ENCODE results near the gene DEFB125. TPM values are rescaled to one million over a fixed set of nuclear protein-coding genes. Genes with fewer than 3 reads are reported as not detected.

DEFB125 gene
- total RNA-seq, 1 experiment from 2014 or later, result not detected

DNA sequence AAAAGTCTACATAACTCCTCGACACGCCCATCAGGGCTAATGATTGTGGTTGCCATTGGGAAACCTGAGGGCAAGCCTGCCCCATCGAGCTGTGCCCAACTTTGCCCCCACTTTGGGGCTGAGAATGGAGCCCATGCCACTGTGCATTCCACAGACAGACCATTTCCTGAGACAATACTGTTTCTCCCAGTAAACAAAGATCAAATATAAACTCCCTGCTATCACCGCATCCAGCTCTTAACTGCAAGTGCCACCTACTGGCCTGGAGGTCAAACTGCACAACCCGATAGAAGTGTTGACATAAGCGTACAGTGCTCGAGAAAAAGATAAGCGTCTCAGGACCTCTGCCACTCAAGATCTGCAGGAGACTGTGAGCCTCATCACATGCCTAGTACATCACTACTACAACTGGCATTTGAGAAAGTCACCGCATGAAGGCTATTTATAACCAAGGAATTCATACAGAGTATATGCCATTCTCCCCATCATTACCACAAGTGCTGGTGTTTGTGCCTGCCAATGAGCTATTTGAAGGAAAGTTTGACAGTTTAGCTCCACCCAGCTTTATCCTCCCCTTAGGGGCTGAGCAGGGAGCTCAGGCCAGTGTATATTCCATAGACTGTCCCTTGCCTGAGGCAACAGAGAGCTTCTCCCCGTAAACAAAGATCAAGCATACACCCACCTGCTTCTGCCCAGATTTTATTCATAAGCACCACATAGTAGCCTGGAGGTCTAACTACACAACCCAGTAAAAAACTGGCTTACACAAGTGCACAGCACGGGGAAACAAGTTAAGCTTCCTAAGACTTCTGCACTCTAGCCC is 50.4 kb downstream of the DEFB125 start:
- peaks cover 20% of the 10 kb centered on the region for H3K27me3 ChIP-seq (replicated peaks; ENCODE audit: insufficient read depth, low read depth, low read length, poor library complexity)
- no peak overlapping the region for H3K4me3 ChIP-seq (ENCODE audit: low read depth, low read length, poor library complexity, severe bottlenecking)
- ChIA-PET POLR2A (ENCODE audit: low non-redundant PET) (no interaction called here), CTCF (interaction anchor here (0.6 to 1.2 kb wide), 2 partner anchors 12 to 128 kb away, joined by 3 to 6 read pairs; no protein-coding TSS in a partner anchor)
- BruUV-seq (replicated peaks), result no TSS peak
- H3K36me3 ChIP-seq (ENCODE audit: insufficient read depth, low read length, poor library complexity, severe bottlenecking), result no peaks in the 10 kb centered on the region
- intact Hi-C loops (cut with micrococcal nuclease; ENCODE audit: unreplicated experiment), result no loop called here
- TF ChIP-seq EZH2 (IDR thresholded peaks at IDR 0.05; ENCODE audit: borderline replicate concordance, low read depth, low read length, poor library complexity, severe bottlenecking), result no peak
- TF ChIP-seq CTCF (conservative IDR thresholded peaks at IDR 0.05; ENCODE audit: low read depth, low read length), result peak; percentile 62
- H3K27ac ChIP-seq (ENCODE audit: low read depth, low read length, poor library complexity, severe bottlenecking), result no peak overlapping the region
- H3K4me1 ChIP-seq (ENCODE audit: insufficient read depth, low read length, poor library complexity, severe bottlenecking), result no peaks in the 10 kb centered on the region
- H3K9me3 ChIP-seq (ENCODE audit: low read depth, low read length, poor library complexity, severe bottlenecking), result no peaks in the 10 kb centered on the region
- peak; percentile 59 for DNase-seq (ENCODE audit: low spot score)

GRCh38 chr20:142290-142689 is 54.8 kb downstream of the DEFB125 start, which contains the start of gene DEFB126:
Gene DEFB126, plus strand, starts transcription at chr20:142590. Its CDS starts 39 bp downstream, at chr20:142629.
- POLR2A ChIA-PET (ENCODE audit: low non-redundant PET), result no interaction called here
- no peak for DNase-seq (ENCODE audit: low spot score)
- no peak within 1 kb of the TSS for H3K27ac ChIP-seq (ENCODE audit: low read depth, low read length, poor library complexity, severe bottlenecking)
- no TSS peak for BruUV-seq (replicated peaks)
- CTCF ChIA-PET, result no interaction called here
- peaks cover 58% of the 10 kb centered on the region for H3K27me3 ChIP-seq (replicated peaks; ENCODE audit: insufficient read depth, low read depth, low read length, poor library complexity)
- no peaks in the 10 kb centered on the region for H3K4me1 ChIP-seq (ENCODE audit: insufficient read depth, low read length, poor library complexity, severe bottlenecking)
- TF ChIP-seq CTCF (conservative IDR thresholded peaks at IDR 0.05; ENCODE audit: low read depth, low read length), result no peak
- no peak for TF ChIP-seq EZH2 (IDR thresholded peaks at IDR 0.05; ENCODE audit: borderline replicate concordance, low read depth, low read length, poor library complexity, severe bottlenecking)
- no peak within 1 kb of the TSS for H3K4me3 ChIP-seq (ENCODE audit: low read depth, low read length, poor library complexity, severe bottlenecking)
- intact Hi-C loops (cut with micrococcal nuclease; ENCODE audit: unreplicated experiment), result no loop called here
- no peaks in the 10 kb centered on the region for H3K36me3 ChIP-seq (ENCODE audit: insufficient read depth, low read length, poor library complexity, severe bottlenecking)
- no peaks in the 10 kb centered on the region for H3K9me3 ChIP-seq (ENCODE audit: low read depth, low read length, poor library complexity, severe bottlenecking)

DNA sequence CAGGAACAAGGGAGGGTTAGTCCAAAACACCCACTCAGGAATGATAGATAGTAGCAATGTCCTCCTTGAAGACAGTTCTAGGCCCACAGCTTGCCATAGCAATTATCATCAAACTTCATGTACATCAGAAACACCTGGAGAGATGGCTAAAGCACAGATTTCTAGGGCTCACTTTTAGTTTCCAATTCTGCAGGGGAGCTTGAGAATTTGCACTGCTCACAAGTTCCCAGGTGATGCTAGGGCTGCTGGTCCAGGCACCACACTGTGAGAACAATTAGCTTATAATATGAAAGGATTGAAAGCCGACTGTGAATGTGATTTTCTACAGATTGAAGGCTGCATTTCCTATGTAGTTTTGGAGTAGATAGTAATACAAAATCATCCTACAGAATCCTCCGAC is 58.4 kb downstream of the DEFB125 start:
- Histone ChIP-seq H3K4me3 (ENCODE audit: low read depth, low read length, poor library complexity, severe bottlenecking) (no peak overlapping the region), H3K9me3 (ENCODE audit: low read depth, low read length, poor library complexity, severe bottlenecking) (no peaks in the 10 kb centered on the region), H3K27me3 (replicated peaks; ENCODE audit: insufficient read depth, low read depth, low read length, poor library complexity) (peaks cover 63% of the 10 kb centered on the region), H3K36me3 (ENCODE audit: insufficient read depth, low read length, poor library complexity, severe bottlenecking) (no peaks in the 10 kb centered on the region), H3K4me1 (ENCODE audit: insufficient read depth, low read length, poor library complexity, severe bottlenecking) (no peaks in the 10 kb centered on the region), H3K27ac (ENCODE audit: low read depth, low read length, poor library complexity, severe bottlenecking) (no peak overlapping the region)
- BruUV-seq (replicated peaks), result no TSS peak
- DNase-seq (ENCODE audit: low spot score), result no peak
- ChIA-PET CTCF (no interaction called here), POLR2A (ENCODE audit: low non-redundant PET) (no interaction called here)
- TF ChIP-seq EZH2 (IDR thresholded peaks at IDR 0.05; ENCODE audit: borderline replicate concordance, low read depth, low read length, poor library complexity, severe bottlenecking) (no peak), CTCF (conservative IDR thresholded peaks at IDR 0.05; ENCODE audit: low read depth, low read length) (no peak)
- intact Hi-C loops (cut with micrococcal nuclease; ENCODE audit: unreplicated experiment), result no loop called here

Other genes with a start within 250 kb of the DEFB125 start
- gene DEFB126, start 54.9 kb downstream of the DEFB125 start, total RNA-seq (2021), result not detected in 2 replicates
- not detected in 2 replicates for gene DEFB127, start 69.8 kb downstream of the DEFB125 start, total RNA-seq (2021)
- not detected in 2 replicates for gene DEFB128, start 102.0 kb downstream of the DEFB125 start, total RNA-seq (2021)
- gene DEFB129, start 139.6 kb downstream of the DEFB125 start, total RNA-seq (2021), result not detected in 2 replicates
- gene DEFB132, start 170.1 kb downstream of the DEFB125 start, total RNA-seq (2021), result not detected in 2 replicates
- gene C20orf96, start 203.1 kb downstream of the DEFB125 start, total RNA-seq (2021), result 21.7 and 26.3 TPM in 2 replicates
- gene ZCCHC3, start 209.9 kb downstream of the DEFB125 start, total RNA-seq (2021), result 38.0 and 39.6 TPM in 2 replicates
- gene SOX12, start 237.9 kb downstream of the DEFB125 start, total RNA-seq (2021), result 41.0 and 51.0 TPM in 2 replicates

All from A673 (cell line).